ENCODE data around the gene EIF3F. TPM values are rescaled to one million over a fixed set of nuclear protein-coding genes. Genes with fewer than 3 reads are reported as not detected.

EIF3F gene
- polyA plus RNA-seq, 3 donors, result 277 to 670 (median 435) TPM

Other genes starting within 250 kb of the EIF3F start
- not detected for gene OR5P2, start 190.4 kb upstream of the EIF3F start, polyA plus RNA-seq
- not detected for gene OR5P3, start 156.5 kb upstream of the EIF3F start, polyA plus RNA-seq
- not detected for gene OR10A6, start 56.1 kb upstream of the EIF3F start, polyA plus RNA-seq
- not detected for gene OR10A3, start 45.6 kb upstream of the EIF3F start, polyA plus RNA-seq
- not detected for gene NLRP10, start 21.9 kb upstream of the EIF3F start, polyA plus RNA-seq
- gene TUB, start 93.9 kb downstream of the EIF3F start, polyA plus RNA-seq, result 10 to 100 TPM in 1 of 3 donors, 1 to 10 TPM in 2; 1.2 to 16.1 (median 2.7) TPM
- 10 to 100 TPM in 1 of 3 donors, 1 to 10 TPM in 2; 2.0 to 10.3 (median 2.1) TPM for gene RIC3, start 181.7 kb downstream of the EIF3F start, polyA plus RNA-seq

Measured in adipose tissue (tissue), 3 donors.